Hindlimb muscle (tissue), 1 donor: Measurements from ENCODE around the gene BDNF. TPM values are rescaled to one million over a fixed set of nuclear protein-coding genes. Genes with fewer than 3 reads are reported as not detected.

Experiments
- DNase-seq: peaks from one replicate; pipeline ENCODE4 v3.0.0-alpha.2; 2013
- polyA plus RNA-seq: library from polyadenylated mRNA; unstranded; fragments of 120-200 nt; gene quantifications from one replicate; pipeline ENCODE4 v1.2.1, GENCODE V29; 2013; ENCODE audit not compliant: insufficient read length

The BDNF gene
- polyA plus RNA-seq, 1 donor, result 1.0 TPM

DNA sequence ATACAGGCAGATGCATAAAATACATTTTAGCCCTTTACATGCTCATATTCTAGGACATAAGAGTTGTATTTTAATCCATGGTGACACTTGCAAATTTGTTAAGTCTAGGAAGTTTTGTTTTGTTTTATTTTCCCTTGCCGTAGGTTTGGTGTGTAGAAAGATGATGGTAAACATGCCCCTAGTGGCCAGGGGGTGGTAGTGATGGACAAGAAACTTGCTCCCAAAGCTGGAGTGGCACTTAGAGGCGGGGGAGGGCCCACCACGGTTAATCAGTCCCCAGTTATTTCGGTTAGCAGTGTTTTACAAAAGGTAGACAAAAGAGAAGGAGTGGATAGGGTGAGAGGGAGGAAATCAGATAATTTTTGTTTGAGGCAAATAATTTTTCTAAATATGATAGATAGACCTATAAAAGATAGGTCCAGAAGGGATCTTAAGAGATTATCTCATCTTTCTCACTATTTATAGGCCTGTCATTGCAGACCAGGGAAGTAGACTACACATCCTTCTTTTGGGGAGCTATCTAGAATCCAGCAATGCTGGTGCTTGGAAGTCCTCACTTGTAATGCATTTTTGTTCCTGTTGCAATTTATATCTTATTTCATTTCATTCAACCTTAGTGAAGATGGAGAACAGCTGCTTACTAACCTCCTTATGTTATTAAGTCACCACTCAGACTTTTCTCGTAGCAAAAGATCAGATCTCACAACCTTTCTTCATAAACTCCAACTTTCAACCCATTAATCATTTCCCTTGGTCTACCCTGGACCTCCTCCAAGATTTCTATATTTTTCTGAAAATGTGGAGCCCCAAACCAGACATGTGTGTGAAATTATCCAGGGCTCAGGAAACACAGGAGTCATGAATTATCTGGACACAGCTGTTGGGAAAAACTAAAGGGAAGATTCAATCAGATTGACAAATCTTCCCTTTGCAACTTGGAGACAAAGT lies 5.9 kb upstream of the BDNF start:
- no peak for DNase-seq

DNA sequence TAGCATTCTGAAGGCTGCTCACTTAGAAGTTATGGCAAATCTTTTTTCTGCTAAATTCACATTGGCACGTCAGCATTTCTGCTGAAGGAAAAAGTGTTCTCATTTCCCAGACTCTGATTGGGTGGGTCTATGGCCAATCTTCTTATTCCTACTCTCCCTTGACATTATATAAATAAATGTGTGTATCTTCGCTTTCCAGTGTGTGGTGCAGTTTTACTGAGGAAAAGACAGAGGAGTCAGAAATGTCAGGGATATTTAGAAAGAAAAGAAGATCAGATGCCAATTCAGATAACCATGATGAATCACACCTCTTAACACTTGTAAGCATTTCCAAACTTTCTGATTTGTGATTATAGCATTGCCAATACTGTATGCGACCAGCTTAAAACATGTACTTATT lies 3.2 kb upstream of the BDNF start:
- no peak for DNase-seq

DNA sequence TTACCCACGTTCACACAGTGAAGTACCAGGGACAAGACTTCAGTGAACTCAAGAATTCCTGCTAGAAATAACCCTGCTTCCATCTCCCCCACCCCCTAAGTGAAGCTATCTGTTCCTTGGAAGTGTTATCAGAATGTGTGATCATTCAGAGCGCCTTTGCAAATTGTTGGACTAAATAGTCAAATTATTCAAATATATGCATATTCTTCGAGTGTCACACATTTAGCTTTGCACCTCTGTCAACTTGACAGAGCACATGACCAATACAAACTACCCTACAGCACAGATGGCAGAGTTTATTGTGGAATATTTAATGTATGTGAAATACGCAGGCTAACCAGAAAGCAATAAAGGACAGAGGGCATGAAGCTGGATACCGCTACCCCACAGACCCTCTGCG lies 2.6 kb upstream of the BDNF start:
- no peak for DNase-seq

DNA sequence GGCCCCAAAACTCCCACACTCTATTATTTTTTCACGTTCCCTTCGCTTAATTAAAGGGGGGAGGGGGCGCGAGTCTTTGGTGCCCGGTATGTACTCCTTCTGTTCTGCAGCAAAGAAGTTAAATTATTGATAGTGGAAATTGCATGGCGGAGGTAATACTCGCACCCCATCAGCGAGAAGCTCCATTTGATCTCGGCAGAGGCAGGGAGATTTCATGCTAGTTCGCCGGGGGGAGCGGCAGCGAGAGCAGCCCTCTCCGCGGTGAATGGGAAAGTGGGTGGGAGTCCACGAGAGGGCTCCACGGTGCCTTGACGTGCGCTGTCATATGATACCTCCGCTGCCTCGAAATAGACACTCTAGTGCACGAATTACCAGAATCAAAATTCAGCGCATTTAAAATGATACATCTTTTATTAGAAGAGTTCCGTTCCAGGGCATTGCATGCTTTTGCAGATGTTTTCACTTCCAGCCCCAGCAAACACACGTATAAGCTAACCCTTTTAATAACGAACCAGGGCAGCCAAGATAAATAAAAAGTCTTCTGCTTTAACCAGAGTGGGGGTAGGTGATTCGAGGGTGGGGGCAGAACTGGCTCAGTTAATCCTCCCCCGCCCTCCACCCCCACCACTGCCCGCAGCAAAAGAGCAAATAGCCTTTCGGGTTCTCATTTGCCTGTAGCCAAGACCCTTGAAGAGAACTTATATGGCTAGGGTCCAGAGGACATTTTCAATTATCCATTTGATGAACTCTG lies 1.3 kb upstream of the BDNF start:
- peak; percentile 49 for DNase-seq

DNA sequence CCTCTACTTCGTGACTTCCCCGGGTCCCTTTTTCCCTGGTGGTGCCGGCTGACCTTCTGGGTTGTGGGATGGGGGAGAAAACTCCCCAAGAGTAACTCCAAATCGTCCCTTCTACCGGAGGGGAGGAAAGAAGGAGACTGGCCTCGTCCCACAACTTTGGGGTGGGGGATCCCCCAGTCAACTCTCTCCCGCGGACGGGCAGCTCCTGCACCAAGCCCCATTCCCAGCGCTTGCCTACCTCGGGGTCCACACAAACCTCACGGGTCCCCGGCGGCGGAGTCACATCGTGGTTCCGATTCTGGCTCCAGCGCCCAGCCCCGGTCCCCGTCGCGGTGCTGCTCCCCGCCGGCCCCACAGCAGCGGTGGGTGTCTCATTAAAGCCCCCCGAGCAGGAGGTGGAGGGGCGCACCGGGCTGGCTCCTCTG lies 317 bp downstream of the BDNF start:
- DNase-seq, result peak; percentile 26

DNA sequence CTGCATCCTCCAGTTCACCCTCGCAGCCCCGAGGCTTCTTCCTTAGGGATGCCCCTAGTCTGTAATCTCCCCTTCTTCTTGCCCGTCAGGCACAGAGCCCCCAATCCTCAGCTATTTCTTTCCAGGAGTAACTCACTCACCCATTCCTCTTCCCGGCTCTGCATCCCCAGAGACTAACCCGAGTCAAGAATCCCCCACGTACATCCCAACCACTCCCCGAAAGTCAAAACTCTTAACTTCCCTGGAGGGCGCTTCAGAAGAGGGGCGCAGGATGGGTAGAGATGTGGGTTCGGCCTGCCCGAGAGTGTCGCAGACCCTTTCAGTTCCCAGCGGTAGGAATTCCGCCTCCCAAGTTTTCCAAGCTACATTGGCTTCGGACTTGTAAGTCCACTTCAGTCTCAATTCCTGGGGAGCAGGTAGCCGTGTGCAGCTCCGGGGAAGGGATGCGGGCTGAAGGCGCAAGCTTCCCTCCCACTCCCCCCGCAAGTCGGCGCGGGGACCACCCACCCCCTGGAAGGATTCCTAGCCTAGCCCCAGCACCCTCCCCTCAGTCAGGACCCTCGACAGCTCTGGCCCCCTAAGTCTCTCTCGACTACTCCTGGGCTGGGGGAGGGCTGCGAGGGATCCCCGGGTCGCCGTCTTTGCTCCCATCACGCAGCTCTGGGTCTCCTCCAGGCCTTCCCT lies 871 bp downstream of the BDNF start:
- DNase-seq, result peak; percentile 41

DNA sequence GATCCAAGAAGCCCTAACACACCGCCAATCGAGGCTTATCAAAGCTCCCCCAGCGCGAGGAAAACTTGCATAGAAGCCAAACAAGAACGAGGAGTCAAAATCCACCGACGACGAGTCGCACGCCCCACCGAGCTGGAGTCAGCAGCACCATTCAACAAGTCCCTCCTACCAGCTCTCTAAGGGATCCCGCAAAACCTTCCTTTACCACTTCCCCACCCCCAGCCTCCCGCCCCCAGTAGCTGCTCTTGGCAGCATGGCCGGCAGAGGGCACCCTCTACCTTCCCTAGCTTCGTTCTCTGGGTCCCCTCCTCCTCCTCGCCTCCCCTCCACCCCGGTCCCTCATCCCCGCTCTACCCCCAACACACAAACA lies 1.4 kb downstream of the BDNF start:
- DNase-seq, result peak; percentile 84

DNA sequence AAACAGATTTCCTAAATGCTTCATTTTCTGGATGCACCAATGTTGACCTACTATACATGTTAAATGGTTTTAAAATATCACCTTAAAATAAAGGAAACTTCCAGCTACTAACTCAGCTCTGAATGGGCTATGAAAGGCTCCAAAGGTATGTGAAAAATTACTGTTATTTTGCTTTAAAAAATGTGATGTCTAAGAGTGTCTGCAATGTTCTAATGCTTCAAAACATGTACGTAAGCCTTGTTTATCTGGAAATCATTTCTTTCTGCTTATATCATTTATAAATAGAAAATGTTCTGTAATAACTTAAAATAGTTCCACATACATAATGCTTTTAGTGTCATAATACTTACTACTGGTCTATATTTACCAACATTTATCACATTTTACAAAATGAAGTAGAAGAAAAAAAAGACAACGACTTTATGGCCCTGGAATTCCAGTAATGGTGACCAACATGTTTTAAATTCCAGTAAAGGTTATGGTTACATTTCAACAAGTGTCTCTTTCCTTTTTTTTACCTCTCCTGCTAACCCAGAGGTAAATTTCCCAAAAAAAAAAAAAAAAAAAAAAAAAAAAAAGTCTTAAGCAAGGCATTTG lies 2.5 kb downstream of the BDNF start:
- DNase-seq, result no peak

DNA sequence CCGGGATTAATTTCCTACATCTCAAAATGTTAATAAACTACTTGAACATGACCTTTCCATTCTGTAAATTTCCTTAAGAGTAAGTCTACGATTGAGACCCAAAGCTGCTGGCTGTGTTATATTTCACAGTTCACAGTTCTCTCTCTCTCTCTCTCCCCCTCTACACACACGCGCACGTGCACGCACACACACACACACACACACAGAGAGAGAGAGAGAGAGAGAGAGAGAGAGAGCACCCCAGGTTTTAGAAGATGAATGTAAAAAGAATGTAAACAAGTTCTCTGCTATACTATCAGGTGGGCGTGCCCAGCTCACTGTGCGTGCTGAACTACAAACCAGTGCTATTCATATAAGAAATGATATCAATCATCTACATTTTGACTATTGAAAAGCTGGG lies 3.3 kb downstream of the BDNF start:
- no peak for DNase-seq

DNA sequence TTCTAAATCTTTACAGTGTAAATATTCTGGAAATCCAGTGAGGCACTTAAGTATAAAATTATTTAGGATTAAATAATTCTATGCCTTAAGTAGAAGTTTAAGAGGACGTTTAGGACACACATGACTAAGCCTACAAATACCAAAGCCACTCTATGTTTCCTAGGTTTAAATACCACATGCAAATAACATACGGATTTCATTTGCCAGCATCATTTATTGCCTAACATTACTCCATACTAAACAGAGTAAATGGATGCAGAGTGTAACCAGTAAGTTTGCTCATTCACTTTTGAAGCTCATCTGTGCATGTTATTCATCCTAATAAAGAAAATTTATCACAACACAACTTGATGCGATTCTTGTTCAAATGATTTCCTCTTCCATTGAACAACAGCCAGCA lies 4.1 kb downstream of the BDNF start:
- DNase-seq, result no peak

DNA sequence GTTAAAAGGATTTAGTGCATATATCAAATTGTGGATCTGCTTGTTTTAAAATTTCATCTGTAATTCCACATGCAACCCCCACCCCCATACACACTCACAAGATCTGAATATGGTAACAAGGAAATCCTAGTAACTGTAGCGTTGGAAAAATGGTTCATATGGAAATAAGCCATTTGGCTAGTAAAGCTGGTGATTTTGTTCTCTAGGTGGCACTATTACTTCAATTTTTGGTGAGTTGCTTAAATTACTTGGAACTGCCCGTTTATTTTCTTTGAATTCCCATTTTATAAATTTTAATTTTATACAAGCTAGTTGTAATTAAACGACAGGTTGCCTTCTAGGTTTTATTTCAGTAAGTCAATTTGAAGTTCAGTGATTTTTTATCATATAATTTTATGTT lies 5.3 kb downstream of the BDNF start:
- DNase-seq, result no peak

DNA sequence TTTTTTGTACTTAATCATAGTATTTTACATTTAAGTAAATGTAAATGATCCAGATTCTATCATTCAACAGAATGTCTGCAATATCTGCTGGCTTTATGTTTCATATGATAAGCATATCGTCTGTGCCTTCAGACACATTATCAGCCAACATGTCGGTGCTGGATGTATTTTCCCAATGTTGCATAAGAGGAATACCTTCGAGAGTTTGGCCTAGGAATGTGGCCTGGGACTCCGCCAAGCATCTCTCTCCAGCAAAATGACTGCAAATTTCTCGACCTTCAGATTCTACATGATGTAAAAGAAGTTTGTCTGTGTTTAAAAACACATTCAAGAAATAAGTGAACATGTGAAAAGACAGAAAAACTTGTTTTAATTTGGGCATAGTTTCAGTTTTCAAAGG lies 6.9 kb downstream of the BDNF start:
- DNase-seq, result no peak

DNA sequence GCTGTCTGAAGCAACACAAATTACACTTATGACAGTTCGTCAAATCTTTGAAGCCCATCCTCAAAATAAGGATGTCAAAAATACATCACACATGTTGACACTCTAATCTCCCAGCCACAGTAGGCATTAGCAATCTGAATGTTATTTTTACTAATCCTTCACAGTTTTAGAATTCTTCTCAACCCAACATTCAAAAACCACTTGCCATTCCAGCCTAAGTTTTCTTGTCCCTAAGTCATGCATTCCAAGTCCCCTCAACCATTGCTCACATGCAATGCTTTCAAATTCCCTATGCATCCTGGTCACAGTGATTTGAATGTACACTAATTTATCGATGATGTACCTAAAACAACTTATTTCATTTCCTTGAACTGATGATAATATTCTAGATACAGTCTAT lies 7.5 kb downstream of the BDNF start:
- no peak for DNase-seq

DNA sequence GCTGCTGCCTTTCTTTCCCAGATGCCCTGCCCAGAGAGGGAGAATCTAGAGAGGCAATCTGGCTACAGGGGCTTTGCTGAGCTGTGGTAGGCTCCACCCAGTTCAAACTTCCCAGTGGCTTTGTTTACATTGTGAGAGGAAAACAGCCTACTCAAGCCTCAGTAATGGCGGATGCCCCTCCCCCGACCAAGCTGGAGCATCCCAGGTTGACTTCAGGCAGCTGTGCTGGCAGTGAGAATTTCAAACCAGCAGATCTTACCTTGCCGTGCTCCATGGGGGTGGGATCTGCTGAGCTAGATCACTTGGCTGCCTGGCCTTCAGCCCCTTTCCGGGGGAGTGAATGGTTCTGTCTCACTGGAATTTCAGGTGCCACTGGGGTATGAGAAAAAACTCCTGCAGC lies 12.2 kb downstream of the BDNF start:
- DNase-seq, result no peak

DNA sequence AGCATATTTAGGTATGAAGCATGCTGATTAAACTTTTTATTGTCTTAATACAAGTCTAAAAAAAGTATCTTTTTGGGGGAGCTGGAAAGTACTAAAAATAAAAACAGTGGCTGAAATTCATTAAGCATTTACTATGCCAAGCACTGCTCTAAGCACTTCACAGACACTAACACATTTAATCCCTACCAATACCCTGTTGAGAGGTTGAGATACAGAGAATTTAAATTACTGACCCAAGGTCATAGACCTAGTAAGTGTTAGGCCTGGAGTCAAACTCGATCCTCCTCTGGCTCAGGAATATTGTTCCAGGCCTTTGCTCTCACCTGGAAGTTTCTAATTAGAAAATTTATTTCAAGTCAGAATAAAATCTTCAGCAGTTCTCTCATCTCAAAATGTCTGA lies 18.6 kb downstream of the BDNF start:
- DNase-seq, result no peak

DNA sequence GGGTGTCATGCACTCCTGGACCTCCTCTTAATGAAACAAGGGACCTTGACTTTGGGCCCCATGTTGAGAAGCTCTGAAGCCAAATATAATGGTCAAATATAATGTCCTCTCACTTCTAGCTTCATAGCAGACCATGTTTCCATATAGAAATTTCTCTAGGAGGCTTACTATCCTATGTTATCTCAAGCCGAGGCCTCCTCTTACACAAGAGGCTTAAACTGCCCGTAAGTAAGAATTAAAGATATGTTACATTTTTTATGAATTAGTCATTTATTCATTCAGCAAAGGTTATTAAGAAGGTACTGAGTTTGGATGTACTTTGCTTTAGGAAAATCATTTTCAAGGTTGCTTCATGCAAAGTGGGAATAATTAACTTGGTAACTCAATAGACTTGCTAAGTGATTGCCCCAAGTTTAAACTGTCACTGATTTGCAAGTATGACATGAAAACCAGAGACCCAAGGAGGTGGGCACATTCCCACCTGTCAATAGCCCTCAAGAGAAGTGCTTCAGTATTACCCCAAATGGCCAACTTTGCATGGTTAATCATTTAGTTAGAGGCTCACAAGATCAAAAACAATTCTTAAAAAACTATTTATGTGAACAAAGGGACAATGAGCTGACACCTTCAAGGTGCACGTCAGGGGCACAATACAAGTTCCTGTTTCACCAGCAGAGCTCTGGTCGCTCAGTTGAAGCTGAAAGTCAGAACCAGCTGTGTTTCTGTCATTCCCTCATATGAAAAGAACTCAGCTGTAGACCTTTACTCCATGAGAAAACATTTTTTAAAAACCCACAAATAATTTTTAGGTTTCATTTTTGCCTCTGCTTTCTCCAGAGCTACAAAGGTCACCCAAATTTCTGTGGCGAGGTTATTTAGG lies 20.9 kb downstream of the BDNF start:
- DNase-seq, result no peak

DNA sequence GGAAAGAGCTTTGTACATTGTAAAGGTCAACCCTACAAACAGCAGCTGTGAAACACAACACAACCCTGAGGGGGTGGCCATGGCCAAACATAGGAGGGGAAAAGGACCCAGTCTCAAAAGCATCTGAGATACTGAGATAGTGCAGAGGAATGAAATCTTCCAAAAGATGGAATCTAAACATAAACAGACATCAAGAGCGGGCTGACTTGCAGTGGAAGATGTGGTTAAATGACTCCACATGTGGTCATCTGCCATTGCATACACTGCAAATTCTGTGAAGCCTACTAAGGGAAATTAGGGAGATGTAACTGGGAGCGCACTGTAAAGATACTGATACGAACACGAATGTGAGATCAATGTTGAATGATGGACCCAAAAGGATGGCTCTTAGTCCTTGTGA lies 22.0 kb downstream of the BDNF start:
- DNase-seq, result no peak

DNA sequence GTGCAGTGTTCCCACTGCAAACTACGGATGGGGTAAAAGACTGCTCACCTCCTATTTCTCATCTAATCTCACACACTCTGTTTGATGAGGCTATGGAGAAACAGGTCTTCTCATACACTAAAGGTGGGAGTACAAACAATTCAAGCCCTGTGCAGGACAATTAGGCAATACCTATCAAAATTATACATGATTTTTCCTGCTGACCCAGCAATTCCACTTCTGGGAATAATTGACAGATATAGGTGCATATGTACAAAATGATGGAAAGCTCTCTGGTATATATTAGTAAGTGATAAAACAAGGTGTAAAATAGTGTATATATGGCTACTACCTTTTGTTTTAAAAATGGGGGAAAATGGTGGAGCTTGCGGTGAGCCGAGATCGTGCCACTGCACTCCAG lies 23.1 kb downstream of the BDNF start:
- no peak for DNase-seq

DNA sequence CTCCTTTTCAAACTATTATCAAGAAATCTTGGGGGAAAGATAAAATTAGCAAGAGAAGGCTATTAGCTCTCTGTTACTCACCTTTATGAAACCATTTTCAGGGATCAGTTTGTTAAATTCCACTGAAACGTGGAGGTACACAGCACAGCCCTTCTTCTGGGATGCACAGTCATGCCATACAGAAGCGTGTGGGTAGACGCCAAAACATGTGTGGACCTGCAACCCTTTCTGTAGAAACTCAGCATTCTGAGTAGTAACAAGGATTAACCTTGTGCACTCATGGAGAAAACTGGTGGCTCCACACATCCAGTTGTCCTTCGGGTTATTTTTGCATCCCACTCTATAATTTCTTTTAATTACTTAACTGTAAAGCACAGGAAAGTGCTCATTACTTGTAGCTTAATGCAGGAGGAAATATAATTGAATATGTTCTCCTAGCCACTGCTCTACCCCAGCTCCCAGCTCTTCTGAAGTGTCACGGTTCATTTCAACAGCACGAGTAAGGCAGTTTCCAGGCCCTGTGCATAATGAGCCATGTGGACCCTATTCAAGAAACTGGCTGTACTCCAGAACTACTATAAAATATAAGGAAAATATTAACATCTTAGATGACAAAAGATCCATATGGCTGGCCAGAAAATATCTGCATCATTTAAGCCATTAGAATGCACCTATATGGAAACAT lies 26.1 kb downstream of the BDNF start:
- DNase-seq, result no peak

DNA sequence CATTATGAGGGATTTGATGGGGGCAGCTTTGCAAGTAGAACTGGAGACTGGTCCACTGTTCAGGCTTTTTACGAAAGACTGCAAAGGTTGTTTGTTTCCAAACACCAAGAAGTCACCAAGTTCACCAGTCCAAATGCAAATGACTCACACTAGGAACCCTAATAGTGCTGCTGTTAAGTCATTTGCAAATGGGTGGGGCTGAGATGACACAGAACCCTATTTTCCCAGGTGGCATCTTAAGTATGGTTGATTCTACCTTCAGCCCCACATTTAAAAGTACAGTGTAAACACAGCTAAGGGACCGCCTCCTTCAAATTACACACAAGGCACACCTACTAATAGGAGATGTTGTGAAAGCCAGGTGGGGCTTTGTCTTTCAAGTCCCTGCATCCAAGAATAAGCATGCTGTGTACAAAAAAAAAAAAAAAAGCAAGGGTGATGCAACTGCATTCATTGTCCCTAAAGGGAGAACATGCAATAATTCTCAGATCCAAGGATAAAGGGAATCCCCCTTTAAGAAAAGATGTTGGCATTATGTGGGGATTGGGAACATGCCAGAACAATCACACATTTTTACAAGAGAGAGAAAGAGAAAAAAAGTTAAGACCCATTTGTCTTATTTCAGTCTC lies 27.3 kb downstream of the BDNF start:
- no peak for DNase-seq
